KOPT-K1 (cell line): ENCODE measurements around the gene ANKRD65.
"Not testable (repeated sequence)": the region's sequence is repeated elsewhere in the genome, so short reads cannot be mapped to it uniquely, and the experiment has no call there.

ENCODE experiments used
- H3K27ac ChIP-seq: fragments of 200-600 bp; sonication (generic); 2 replicates; pipeline ENCODE4 v1.5.1; 2016; ENCODE audit warnings: antibody characterized with exemption, mild to moderate bottlenecking, low read depth, low read length; ENCODE audit not compliant: poor library complexity, severe bottlenecking
- H3K36me3 ChIP-seq: fragments of 200-600 bp; sonication (generic); 2 replicates; pipeline ENCODE4 v1.5.1; 2017; ENCODE audit warnings: antibody characterized with exemption, mild to moderate bottlenecking, low read length, moderate library complexity; ENCODE audit not compliant: insufficient read depth
- H3K9me3 ChIP-seq: fragments of 200-600 bp; sonication (generic); 2 replicates; pipeline ENCODE4 v1.5.1; 2017; ENCODE audit warnings: antibody characterized with exemption, low read length, mild to moderate bottlenecking; ENCODE audit not compliant: insufficient read depth, poor library complexity, severe bottlenecking

Gene ANKRD65

DNA sequence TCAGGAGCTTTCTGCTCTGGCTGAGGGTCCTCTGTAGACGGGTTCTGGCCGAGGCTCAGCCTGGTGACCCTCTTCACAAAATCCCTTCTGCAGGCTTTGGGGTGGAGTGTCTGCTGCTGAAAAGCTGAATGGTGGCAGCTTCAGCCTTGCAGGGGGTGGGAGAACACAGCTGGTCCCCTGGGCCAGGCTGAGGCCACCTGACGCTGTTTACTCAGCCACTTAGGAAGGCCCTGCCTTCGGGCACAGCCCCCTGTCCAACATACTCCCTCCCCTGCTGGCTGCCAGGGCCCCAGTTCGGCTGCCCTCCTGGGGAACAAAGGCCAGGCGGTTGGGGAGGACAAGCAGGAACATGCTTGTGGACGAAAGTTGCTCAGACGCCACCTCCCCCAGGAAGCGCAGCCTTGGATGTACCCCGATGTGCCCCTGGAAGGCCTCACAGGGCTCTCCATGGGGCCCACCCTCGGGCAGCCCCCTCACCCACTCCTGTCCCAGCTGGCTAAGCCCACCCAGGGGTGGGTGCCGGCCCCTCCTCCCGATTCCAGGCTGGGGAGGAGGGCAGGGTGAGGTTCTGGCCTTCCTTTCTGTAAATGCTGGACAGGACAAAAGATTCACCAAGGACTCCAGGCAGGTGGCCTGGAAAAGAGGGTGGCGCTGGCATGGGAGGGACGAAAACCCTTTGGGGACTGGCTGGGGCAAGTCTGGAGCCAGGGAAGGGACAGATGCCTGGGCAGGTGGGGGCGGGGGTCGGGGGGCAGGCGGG lies at the start of gene ANKRD65:
Gene ANKRD65, minus strand, starts transcription at position 130 of the 760 bp plus-strand sequence. CDS start 271 bp downstream, outside the sequence.
- no peaks in the 10 kb centered on the region for H3K36me3 ChIP-seq
- H3K27ac ChIP-seq = no peak within 1 kb of the TSS
- no peaks in the 10 kb centered on the region for H3K9me3 ChIP-seq

DNA sequence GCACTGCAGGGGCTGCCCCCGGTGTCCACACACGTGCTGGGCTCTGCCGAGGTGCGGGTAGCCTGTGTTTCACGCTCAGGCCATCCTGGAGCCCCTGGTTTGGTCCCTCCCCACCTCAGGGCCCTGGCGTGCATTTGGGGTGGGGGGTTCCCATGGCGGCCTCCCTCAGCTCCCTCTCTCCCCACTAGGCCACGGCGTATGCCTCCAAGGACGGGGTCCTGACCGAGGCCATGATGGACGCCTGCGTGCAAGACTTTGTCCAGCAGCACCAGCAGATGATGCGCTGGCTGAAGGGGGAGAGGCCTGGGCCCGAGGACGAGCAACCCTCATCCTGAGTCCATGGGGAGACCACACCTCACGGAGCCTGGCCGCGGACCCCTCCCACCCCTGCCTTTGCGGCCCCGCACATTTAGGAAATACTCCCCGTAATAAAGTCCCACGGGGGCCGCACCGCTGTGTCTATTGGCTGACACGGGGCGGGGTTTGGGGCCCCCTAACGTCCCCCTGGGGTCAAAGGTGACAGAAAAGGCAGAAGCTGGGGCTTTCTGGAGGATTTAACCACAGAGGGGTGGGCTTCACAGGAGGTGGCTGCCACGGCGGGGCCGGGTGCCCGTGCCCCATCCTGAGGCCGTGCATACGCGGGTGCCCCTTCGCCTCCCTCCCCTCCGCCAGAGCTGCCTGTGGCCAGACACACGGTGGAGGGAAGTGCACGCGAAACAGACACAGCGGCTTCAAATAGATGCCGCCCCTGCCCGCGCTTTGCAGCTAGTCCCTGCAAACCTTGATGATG lies 47.3 kb upstream of the ANKRD65 start:
- not testable (repeated sequence) for H3K36me3 ChIP-seq, H3K27ac ChIP-seq, H3K9me3 ChIP-seq

DNA sequence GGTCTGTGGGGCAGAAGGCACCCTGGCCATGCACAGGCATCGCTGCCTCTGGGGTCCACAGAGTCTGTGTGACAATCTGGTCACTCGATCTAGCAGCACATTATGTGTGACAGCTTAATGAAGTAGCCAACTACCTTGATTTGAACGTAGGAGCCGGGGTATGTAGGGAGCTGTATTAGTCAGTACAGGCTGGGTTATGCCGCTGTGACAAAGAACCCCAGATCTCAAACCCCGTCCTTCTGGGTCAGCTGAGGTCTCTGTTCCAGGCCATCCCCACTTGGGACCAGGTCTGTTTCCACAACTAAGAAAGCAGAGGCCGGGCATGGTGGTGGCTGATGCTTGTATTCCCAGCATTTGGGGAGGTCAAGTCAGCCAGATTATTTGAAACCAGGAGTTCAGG lies 42.2 kb upstream of the ANKRD65 start:
- Histone ChIP-seq H3K36me3 (no peaks in the 10 kb centered on the region), H3K9me3 (no peaks in the 10 kb centered on the region), H3K27ac (no peak overlapping the region)

DNA sequence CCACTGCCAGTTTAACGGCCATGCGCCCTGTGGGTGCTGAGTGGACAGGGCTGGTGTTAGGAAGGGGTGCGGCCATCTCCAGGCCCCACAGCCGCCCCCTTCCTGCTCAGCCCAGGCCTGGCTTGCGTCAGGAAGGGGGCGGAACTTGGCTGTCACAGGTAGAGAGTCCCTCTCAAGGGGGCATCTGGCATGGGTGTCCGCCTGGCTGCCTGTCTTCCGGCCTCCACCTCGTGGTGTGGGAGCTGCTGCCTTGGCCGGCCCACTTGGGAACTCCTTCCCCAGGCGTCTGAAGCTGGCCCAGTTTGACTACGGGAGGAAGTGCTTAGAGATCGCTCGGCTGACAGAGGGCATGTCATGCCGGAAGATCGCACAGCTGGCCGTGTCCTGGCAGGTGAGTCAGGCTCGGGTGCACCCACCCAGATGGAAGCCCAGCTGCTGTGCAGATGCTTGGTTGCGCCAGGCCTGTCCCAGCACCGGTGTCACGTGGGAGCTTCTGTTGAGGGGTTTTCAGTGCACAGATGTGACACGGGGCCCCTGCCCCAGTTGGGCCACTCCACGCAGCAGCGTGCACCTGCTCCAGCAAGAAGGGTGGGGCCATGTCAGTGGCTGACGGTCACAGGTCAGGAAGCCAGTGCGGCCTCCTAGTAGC lies 41.4 kb upstream of the ANKRD65 start:
- H3K27ac ChIP-seq = no peak overlapping the region
- H3K36me3 ChIP-seq = no peaks in the 10 kb centered on the region
- H3K9me3 ChIP-seq = no peaks in the 10 kb centered on the region

DNA sequence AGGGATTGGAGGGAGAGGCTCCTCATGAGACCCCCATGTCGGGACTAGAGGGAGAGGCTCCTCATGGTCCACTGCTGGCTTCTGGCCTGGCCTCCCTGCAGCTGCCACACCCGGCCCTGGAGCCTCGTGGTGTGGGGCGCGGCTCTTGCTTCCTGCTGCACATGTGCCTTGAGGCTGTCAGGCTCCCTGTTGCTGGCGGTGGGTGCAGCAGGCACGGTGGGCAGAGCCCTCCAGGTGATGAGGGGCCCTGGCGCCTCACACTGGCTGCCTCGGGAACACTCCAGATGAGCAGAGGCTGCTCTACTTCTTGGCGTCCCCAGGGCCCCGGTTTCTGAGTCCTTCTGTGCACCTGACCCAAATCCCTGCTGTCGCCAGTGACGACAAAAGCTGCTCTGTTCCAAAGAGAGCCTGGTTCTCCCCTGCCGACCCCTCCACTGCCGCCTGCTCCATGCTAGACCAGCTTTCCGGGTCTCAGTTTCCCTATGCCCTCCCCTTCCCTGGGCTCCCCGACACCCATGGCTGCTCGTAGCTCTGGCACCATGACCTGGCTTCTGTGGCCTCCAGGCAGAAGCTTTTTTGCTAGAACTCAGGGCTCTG lies 40.7 kb upstream of the ANKRD65 start:
- no peak overlapping the region for H3K27ac ChIP-seq
- no peaks in the 10 kb centered on the region for H3K36me3 ChIP-seq

DNA sequence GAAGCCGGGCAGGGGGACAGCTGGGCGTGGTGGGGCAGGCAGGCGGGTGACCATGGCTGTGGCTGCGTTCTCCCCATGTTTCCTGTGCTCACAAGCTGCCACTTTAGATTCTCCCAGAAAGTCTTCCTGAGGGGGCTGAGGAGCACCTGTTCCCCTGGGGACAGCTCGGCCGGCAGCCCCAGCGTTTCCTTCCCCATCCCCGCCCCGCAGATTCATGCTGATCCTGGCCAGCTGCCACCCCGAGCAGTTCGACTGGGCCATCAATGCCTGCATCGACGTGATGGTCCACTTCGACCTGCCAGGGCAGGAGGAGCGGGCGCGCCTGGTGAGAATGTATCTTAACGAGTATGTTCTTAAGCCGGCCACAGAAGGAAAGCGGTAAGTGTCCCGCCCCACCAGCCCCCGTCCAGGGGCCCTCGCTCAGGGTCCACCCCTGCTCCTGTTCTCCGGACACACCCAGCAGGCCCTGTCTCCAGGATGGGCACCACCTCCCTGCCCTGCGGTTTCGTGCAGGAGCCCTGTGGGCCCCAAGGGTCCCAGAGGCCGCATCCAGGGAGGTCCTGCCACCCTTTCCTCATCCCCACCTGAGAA lies 39.6 kb upstream of the ANKRD65 start:
- no peak overlapping the region for H3K27ac ChIP-seq
- no peaks in the 10 kb centered on the region for H3K36me3 ChIP-seq
- no peaks in the 10 kb centered on the region for H3K9me3 ChIP-seq

More for the DNA sequence above, 40.7 kb upstream of the ANKRD65 start:
- H3K9me3 ChIP-seq = no peaks in the 10 kb centered on the region

DNA sequence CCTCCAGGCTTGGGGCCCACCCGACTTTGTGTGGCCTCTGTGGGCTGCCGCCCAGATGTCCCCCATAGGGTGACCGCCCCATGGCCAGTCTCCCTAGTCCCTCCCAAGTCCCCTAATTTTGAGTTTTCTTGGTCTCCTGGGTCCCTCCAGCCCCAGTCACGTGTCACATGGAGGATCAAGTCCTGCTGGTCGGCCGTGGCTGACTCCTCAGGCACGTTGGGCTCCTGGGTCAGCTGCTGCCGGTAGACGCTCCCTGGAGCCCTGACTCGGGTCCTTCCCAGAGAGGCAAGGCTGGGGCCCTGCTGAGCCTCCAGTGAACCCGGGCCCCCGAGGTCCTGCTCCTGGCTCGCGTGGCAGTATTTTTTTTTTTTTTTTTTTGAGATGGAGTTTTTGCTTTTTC lies 38.6 kb upstream of the ANKRD65 start:
- not testable (repeated sequence) for H3K9me3 ChIP-seq, H3K36me3 ChIP-seq, H3K27ac ChIP-seq

DNA sequence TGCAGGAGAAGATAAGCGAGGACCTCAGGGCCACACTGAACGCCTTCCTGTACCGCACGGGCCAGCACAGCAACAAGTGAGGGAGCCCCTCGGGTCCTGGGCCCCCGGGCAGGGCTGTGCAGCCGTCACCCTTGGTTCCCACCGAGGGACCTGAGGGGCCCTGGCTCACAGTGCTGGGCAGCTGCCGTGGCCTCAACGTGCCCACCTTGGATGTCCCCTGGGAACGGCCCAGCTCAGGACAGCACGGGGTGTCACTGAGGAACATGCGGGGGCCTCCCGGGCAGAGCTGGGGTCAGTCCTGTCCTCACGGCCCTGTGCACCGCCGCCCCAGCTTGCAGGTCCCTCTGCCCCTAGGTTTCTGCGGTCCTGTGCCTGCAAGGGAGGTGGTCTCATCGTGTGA lies 38.1 kb upstream of the ANKRD65 start:
- H3K9me3 ChIP-seq, H3K36me3 ChIP-seq, H3K27ac ChIP-seq: not testable (repeated sequence)

DNA sequence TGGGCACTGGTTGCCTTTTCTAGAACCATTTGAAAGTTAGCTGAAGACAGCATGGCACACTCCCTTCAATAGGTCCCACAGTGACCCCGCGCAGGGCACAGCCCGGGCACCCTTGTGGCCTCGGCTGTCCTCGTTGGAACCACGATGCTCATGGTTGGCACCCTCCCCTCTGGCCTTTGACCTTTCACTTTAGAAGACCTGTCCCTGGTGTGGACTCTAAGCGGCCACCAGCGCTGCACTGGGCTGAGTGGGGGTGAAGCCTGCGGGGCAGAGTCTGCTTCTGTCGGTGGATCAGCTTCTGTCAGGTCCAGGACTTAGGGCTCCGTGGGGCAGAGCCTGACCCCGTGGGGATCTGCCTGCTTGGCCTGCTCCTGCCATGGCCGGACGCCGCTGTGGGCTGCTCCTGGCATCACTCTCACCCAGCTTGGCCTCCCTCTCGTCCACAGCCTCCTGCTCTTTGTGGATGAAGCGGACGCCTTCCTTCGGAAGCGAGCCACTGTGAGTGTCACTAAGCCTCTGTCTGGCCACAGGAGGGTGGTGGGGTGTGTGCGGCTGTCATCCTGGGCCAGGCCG lies 35.7 kb upstream of the ANKRD65 start:
- H3K9me3 ChIP-seq, H3K27ac ChIP-seq, H3K36me3 ChIP-seq: not testable (repeated sequence)

DNA sequence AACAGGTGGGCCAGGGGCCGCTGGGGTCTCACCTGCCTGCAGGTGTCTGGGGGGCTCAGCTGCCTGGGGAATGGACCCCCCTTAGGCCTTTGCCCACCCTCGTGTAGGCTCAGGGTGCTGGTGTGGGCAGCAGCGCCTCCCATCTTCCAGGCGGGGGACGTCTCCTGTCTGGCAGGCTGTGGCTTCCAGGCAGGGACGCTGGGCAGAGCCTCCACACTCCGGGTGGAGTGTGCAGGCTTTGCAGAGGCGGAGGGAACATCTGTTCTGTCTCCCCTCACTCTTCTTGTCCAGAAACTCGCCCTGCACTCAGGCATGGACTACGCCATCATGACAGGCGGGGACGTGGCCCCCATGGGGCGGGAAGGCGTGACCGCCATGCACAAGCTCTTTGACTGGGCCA lies 34.9 kb upstream of the ANKRD65 start:
- not testable (repeated sequence) for H3K27ac ChIP-seq, H3K36me3 ChIP-seq, H3K9me3 ChIP-seq

DNA sequence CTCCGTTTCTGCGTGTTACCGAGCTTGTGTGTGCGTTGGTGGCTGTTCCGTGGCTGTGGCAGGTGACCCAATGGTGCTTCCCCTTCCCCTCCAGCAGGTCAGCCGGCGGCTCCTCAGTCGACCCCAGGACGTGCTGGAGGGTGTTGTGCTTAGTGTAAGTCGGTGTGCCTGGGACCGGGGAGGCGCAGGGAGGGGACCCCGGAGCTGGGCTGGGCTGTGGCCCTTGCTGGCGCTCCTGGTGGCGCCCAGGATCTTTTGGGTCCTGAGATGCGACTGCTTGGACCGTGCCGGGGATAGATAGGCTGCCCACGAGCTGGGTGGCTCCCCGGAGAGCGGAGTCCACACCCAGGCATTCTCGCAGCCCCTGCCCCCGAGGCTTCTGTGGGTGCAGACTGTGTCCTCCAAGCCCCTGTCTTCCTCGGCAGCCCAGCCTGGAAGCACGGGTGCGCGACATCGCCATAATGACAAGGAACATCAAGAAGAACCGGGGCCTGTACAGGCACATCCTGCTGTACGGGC lies 34.3 kb upstream of the ANKRD65 start:
- Histone ChIP-seq H3K36me3 (no peaks in the 10 kb centered on the region), H3K9me3 (no peaks in the 10 kb centered on the region), H3K27ac (no peak overlapping the region)

DNA sequence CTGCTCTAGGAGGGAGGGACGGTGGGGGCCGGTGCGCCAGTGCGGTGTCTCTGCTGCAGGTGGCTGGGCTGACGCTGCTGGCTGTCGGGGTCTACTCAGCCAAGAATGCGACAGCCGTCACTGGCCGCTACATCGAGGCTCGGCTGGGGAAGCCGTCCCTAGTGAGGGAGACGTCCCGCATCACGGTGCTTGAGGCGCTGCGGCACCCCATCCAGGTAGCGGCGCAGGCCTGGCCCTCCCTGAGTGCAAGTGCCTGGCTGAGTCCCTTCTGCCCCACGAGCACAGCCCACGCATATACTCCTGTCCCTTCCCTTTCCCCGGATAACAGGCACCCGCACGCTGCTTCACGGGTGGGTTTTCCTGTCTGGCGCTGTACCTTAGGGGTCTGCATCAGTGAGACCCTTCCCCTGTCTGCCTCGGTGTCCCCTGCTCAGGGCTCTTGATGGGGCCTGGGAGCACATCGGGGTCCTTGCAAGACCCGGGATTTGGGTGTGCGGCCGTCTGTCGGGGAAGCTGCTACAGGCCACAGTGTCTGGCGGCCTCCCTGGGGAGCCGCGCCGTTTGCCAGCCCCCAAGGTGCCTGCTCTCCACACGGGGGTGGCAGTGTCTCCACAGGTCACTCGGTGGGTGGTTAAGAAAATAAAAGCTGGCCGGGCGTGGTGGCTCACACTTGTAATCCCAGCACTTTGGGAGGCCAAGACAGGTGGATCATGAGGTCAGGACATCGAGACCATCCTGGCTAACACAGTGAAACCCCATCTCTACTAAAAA lies 33.4 kb upstream of the ANKRD65 start:
- not testable (repeated sequence) for H3K36me3 ChIP-seq, H3K9me3 ChIP-seq, H3K27ac ChIP-seq

DNA sequence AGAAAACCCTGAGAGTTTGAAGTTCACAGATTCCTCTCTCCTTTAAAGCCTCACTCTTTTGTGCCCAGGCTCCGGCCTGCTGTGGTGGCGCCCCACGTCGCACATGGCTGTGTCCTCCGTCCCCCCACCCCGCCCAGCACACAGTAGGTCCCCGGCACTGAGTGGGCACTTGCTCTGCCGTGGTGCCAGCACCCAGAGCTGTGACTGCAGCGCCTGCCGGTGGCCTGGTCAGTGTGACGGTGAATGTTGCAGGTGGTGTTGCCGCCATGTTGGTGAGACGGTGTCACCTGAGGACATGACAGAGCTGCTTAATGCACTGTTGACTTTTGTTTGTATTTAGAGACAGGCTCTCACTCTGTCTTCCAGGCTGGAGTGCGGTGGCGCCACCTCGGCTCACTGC lies 31.8 kb upstream of the ANKRD65 start:
- Histone ChIP-seq H3K36me3 (no peaks in the 10 kb centered on the region), H3K27ac (no peak overlapping the region), H3K9me3 (no peaks in the 10 kb centered on the region)

DNA sequence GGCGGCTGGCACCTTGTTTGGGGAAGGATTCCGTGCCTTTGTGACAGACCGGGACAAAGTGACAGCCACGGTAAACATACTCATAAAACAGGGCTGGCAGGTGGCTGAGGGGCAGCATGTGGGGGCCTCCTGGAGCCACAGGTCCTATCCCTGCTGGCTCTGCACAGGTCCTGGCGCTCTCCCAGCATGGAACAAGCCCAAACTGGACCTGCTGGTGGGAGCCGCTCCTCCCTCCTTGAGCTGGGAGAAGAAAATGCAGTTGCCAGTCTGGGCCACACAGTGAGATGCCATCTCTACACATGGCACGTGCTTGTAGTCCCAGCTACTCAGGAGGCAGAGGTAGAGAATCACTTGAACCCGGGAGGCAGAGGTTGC lies 31.3 kb upstream of the ANKRD65 start:
- not testable (repeated sequence) for H3K9me3 ChIP-seq, H3K27ac ChIP-seq, H3K36me3 ChIP-seq
